Effector memory CD4-positive, alpha-beta T cell (primary cell): ENCODE results near the gene DECR2.
"Not testable (repeated sequence)": the region's sequence is repeated elsewhere in the genome, so short reads cannot be mapped to it uniquely, and the experiment has no call there.

Experiments used
- DNase-seq, 3 donors: peaks; one replicate each; pipeline ENCODE4 v3.0.0-alpha.2; 2020
- H3K27ac ChIP-seq: 2 replicates; pipeline ENCODE4 v1.7.0; 2013; ENCODE audit warnings: mild to moderate bottlenecking, low read length, moderate library complexity; ENCODE audit not compliant: insufficient read depth, poor library complexity, severe bottlenecking
- H3K27me3 ChIP-seq: replicated peaks from 2 replicates; pipeline ENCODE4 v1.7.0; 2013; ENCODE audit warnings: mild to moderate bottlenecking, low read length; ENCODE audit not compliant: insufficient read depth, control insufficient read depth, poor library complexity, severe bottlenecking
- H3K36me3 ChIP-seq: 2 replicates; pipeline ENCODE4 v1.7.0; 2013; ENCODE audit warnings: mild to moderate bottlenecking, low read length, moderate library complexity; ENCODE audit not compliant: control insufficient read depth, insufficient read depth
- H3K4me1 ChIP-seq: 2 replicates; pipeline ENCODE4 v1.7.0; 2013; ENCODE audit warnings: low read length, mild to moderate bottlenecking; ENCODE audit not compliant: control insufficient read depth, insufficient read depth, poor library complexity, severe bottlenecking
- H3K4me3 ChIP-seq: 2 replicates; pipeline ENCODE4 v1.7.0; 2013; ENCODE audit warnings: low read length, low read depth, mild to moderate bottlenecking; ENCODE audit not compliant: insufficient read depth, poor library complexity, severe bottlenecking
- H3K9me3 ChIP-seq: 2 replicates; pipeline ENCODE4 v1.7.0; 2013; ENCODE audit warnings: mild to moderate bottlenecking, low read length, moderate library complexity; ENCODE audit not compliant: control insufficient read depth

DECR2 gene

GRCh38 chr16:404971-405486 is 3.3 kb downstream of the DECR2 start:
- no peak for DNase-seq
- H3K27ac ChIP-seq = no peak overlapping the region
- H3K36me3 ChIP-seq = no peaks in the 10 kb centered on the region

GRCh38 chr16:405548-406506 is 4.1 kb downstream of the DECR2 start:
- Histone ChIP-seq H3K4me1 (no peaks in the 10 kb centered on the region), H3K9me3 (no peaks in the 10 kb centered on the region), H3K27me3 (no peaks in the 10 kb centered on the region), H3K27ac (no peak overlapping the region), H3K4me3 (no peak overlapping the region), H3K36me3 (no peaks in the 10 kb centered on the region)
- no peak for DNase-seq

More at GRCh38 chr16:404971-405486, 3.3 kb downstream of the DECR2 start:
- Histone ChIP-seq H3K27me3 (no peaks in the 10 kb centered on the region), H3K4me3 (no peak overlapping the region), H3K9me3 (no peaks in the 10 kb centered on the region), H3K4me1 (peaks cover 2% of the 10 kb centered on the region)

DNA sequence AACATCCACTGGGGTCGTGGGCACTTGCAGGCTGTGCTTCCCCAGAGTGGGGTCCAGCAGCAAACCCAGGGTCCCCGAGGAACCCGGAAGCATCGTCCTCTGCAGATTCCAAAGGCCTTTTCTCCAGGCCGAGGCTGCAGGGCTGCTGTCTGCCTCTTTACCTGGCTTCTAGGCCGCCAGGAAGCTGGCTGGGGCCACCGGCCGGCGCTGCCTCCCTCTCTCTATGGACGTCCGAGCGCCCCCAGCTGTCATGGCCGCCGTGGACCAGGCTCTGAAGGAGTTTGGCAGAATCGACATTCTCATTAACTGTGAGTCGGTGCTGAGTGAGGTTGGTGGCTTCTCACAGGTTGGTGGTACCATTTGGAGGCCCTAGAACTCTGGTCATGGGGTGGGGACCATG is 5.6 kb downstream of the DECR2 start:
- Histone ChIP-seq H3K4me1 (no peaks in the 10 kb centered on the region), H3K36me3 (no peaks in the 10 kb centered on the region), H3K27ac (no peak overlapping the region), H3K4me3 (no peak overlapping the region), H3K9me3 (no peaks in the 10 kb centered on the region), H3K27me3 (no peaks in the 10 kb centered on the region)
- DNase-seq = no peak

- no peaks in the 10 kb centered on the region for H3K36me3 ChIP-seq
- no peak overlapping the region for H3K27ac ChIP-seq
- no peak for DNase-seq
- no peaks in the 10 kb centered on the region for H3K27me3 ChIP-seq
- no peaks in the 10 kb centered on the region for H3K4me1 ChIP-seq
- no peak overlapping the region for H3K4me3 ChIP-seq
- H3K9me3 ChIP-seq = no peaks in the 10 kb centered on the region
Measured at GRCh38 chr16:410516-411178, 9.0 kb downstream of the DECR2 start.

DNA sequence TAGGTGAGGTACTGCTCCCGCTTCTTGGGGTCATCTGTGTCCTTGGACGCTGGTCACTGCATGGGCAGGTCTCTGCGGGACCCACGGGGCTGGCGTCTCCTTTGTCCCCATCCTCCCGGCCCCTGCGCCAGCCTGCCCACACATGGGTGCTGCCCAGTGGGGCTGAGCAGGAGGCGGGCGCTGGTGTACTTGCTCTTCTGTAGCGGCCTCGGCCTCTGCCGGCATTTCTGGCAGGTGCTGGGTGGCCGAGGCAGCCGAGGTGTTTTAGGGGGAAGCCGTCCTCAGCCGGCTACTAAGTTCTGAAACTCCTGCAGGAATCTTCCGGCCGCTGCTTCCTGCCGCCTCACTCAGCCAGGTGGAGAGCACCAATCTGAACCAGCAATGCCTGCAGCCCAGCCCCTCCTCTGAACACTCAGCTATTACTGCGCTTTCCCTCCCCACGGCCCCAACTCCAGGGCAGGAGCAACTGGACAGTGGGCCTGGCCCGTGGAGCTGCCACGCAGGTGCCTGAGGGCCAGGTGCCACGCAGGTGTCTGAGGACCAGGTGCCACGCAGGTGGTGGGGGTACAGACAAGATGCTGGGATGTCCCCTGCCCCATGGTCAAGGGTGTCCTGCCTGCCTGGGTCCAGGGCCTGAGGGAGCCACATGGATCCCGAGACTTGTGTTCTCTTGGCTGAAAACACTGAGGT is 10.0 kb downstream of the DECR2 start:
- no peaks in the 10 kb centered on the region for H3K9me3 ChIP-seq
- no peak for DNase-seq
- no peaks in the 10 kb centered on the region for H3K27me3 ChIP-seq
- no peak overlapping the region for H3K27ac ChIP-seq
- no peak overlapping the region for H3K4me3 ChIP-seq
- H3K36me3 ChIP-seq = no peaks in the 10 kb centered on the region
- no peaks in the 10 kb centered on the region for H3K4me1 ChIP-seq

DNA sequence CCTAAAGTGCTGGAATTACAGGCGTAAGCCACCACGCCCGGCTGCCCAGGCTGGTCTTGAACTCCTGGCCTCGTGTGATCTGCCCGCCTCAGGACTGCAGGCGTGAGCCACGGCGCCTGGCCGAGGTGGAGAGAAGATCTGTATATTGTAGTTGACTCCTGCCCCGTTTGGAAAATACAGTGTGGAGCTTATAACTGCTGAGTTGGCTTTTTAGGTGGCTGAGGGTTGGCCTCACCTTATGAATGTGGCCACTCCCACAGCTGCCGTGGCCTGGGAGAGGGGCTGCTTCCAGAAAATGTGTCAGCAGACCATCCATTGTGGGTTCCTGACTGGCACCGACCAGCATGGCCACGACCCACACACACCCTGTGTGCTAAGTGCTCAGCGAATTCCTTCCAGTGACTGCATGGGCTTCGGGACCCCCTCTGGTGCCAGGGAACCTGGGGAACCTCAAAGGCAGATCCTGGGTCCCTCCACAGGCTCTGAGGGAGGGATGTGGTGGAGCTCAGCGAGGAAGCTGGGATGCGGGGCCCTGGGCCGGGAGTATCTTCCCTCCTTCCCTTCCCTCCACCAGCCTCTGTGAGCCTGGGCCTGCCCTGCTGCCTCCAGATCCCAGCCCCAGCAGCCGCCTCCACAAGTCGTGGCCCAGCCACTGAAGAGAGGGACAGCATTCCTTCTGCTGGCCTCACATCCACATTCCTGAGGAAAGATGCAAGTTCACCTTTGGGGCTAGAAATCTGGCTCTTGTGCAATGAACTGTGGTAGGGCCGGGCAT is 12.9 kb downstream of the DECR2 start:
- no peak for DNase-seq
- Histone ChIP-seq H3K27ac (no peak overlapping the region), H3K4me1 (no peaks in the 10 kb centered on the region), H3K4me3 (no peak overlapping the region), H3K27me3 (no peaks in the 10 kb centered on the region), H3K36me3 (no peaks in the 10 kb centered on the region), H3K9me3 (no peaks in the 10 kb centered on the region)

GRCh38 chr16:415170-415498 is 13.4 kb downstream of the DECR2 start:
- H3K4me3 ChIP-seq, H3K27me3 ChIP-seq, H3K4me1 ChIP-seq, H3K9me3 ChIP-seq, H3K27ac ChIP-seq, H3K36me3 ChIP-seq, DNase-seq: not testable (repeated sequence)

- not testable (repeated sequence) for H3K27me3 ChIP-seq, H3K4me3 ChIP-seq, DNase-seq, H3K27ac ChIP-seq, H3K36me3 ChIP-seq, H3K9me3 ChIP-seq
- peaks cover 16% of the 10 kb centered on the region for H3K4me1 ChIP-seq
Measured at GRCh38 chr16:422179-422578, 20.5 kb downstream of the DECR2 start.

DNA sequence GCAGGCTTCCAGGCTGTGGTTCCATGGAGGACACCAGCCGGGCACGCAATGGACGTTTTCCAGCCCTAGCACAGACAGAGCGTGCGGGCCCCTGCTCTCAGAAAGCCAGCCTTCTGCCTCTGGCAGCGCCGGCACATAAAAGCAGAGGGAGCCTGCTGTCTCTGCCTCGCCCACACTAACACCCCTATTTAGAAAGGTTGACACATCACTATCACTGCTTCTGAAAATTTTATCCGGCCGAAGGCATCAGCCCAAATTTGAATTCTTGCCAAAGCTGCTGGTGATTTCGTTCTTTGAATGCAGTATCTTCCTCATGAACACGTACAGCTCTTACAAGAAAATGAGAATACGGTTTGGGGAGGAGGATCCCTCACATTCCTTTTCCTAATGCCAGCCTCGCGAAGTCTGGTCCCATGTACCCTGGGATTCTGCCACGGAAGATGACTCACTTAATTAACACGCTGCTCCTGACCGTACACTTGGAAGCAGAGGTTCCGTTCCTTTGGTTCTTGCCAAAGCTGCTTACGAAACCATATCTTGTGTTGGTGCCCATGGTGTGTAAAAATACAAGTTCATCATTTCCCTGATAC is 22.4 kb downstream of the DECR2 start:
- Histone ChIP-seq H3K4me3 (no peak overlapping the region), H3K9me3 (no peaks in the 10 kb centered on the region), H3K36me3 (no peaks in the 10 kb centered on the region), H3K27me3 (no peaks in the 10 kb centered on the region), H3K27ac (no peak overlapping the region), H3K4me1 (peaks cover 18% of the 10 kb centered on the region)
- DNase-seq = no peak
